SKM-1 (cell line): ENCODE measurements around the gene SNAPC4.

Experiments
- DNase-seq: peaks from one replicate; lab custom pipeline; 2025; ENCODE audit not compliant: unreplicated experiment; lab: John Stamatoyannopoulos, UW

SNAPC4 gene

DNA sequence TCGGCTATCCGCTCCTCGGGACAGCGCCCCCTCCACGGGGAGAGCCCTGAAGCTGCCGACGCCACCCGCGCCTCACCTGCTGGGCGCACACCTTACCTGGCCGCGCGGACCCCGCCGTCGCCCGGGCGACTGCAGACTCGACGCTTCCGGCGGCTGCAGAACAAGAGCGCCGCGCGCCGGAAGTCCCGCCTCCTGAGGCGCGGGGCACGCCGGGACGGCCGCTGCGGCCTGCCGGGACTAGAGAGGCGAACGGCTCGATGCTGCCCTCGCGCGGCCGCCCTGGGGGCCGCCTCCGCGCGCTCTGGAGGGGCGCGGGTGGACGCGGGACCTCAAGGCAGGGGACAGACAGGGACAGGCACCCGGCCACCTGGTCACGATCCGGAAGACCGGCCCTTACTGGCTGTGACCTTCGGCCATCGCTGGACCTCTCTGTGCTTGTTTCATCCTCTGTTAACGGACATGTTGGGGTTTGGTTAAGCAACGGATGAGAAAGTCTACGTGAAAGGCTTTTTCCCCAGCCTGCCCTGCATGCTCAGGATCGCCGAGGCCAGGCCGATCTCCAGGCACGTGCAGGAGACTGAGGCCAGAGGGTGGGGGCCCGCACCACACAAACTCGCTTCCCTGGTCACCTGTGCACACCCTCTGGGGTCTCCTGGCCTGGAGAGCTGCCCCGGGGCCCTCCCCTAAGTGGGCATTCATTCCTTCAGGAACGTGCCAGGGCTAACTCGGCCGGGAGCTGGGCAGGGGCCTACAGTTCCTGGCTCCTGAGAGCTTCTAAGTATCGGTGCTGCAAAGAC, at the start of gene SNAPC4:
Gene SNAPC4, minus strand, starts transcription at position 133 of the 797 bp plus-strand sequence. CDS start 1,742 bp downstream, outside the sequence.
- peak; percentile 83 for DNase-seq

GRCh38 chr9:136448655-136449054, 48.7 kb upstream of the SNAPC4 start:
- no peak for DNase-seq

DNA sequence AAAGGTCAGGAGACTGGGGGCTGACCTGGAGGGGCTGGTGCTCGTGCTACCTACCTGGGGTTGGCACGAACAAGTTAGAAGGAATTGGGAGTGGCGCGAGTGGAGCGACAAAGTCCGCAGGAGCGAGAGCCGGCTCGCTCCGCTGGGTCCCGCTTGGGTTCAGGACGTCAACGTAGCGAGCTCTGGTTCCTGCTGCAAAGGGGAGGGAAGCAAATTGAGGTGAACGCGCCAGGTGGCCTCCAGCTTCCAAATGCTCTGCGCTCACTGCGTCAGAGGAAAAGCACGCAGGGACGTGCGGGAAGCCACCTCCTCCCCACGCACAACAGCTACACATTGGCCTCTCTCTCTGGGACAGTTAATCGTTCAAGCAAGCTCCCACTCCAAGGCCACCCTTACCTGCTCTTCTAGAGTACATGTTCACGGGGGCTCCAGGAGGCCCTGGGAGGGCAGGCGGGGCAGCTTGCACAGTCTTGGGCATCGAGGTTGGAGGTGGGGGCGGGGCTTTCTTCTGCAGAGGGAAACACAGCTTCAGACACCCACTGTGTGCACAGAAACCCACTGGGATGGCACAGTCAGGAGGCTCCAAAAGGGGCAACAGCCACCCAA, 47.3 kb upstream of the SNAPC4 start:
- no peak for DNase-seq

GRCh38 chr9:136445799-136446198, 45.8 kb upstream of the SNAPC4 start:
- DNase-seq, result no peak

DNA sequence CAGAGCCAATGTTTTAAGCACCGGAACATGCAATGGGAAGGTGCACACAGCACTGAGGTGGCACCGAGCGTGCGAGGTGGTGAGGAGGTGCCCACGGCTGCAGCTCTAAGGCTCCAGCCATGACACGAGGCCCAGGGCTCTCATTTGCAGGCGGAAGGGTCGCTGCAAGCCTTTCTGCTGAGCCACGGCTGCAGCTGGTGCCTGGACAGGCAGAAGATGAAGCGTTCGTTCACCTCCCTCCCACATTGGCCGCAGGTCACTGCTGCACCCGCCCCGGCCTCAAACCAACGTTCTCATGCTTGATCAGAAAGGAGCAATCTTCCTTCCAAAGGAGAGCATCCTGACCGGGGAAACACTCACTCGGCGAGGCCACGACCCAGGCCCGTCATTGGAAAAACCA, 44.1 kb upstream of the SNAPC4 start:
- DNase-seq, result no peak

- DNase-seq, result no peak
Measured at GRCh38 chr9:136443687-136444086, 43.7 kb upstream of the SNAPC4 start.

DNA sequence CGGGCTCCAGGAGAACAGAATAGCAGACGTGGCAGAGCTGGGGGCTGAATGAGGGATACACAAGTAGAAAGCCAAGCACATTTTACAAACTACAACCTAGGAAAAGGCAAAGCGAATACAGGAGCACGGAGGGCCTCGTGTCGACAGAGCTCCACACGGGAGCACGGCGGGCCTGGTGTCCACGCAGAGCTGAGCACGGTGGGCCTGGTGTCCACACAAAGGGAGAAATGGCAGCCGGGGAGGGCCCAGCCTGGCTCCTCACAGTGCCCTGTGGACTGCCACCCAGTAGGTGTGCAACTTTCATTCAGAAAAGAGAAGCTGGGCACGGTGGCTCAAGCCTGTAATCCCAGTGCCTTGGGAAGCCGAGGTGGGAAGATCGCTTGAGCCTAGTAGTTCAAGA, 43.1 kb upstream of the SNAPC4 start:
- DNase-seq, result no peak

- no peak for DNase-seq
Measured at GRCh38 chr9:136442265-136442664, 42.3 kb upstream of the SNAPC4 start.

DNA sequence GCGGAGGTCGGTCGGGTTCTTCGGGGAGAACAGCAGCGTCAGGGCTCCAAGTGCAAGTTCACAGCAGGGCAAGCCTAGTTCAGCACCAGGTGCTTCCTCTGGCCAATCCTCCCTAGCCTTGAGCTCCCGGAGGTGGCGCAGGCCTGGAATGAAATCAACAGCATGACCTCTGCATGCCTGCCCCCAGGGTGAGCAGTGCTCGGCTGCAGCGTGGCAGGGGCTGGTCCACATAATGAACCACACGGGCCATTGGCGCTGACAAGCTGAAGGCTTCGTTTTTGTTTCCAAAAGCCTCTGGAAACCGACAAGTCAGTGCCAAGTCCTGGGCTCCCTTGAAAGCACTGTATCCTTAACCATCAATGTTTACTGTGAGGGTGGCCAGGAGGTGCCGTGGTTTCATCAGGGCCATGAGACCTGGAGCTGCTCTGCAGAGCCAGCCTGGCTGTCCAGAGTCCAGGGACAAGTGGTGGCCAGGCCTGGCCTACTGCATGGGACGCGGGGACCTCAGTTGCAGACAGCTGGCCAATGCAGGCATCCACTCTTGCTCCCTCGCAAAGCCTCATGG, 41.8 kb upstream of the SNAPC4 start:
- DNase-seq, result no peak

DNA sequence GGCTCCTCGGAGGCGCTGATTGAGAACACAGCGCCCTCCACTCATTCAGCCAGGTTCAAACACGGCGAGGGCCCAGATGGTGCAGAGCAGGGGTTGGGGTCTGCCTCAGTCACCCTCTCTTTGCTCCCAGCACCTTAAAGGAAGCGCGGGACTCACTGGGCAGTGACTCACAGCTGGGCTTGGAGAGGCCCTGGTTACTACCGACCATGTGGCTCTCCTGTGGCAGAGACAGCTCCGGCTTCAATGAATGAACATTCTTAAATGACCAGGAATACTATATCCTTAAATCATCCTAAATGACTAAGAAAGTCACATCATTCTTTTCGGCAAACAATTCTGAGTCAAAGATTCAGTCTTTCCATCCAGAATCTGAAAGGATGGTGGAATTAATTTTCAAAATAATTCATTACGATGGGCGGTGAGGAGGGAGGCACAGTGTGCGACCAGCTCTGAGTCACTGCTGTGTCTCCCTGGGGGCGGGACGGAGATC, 41.3 kb upstream of the SNAPC4 start:
- no peak for DNase-seq

- no peak for DNase-seq
Measured at GRCh38 chr9:136439481-136440408, 39.8 kb upstream of the SNAPC4 start, which contains the start of gene INPP5E. Gene INPP5E, minus strand, starts transcription at chr9:136439845. Its CDS starts 426 bp downstream, at chr9:136439419.

DNA sequence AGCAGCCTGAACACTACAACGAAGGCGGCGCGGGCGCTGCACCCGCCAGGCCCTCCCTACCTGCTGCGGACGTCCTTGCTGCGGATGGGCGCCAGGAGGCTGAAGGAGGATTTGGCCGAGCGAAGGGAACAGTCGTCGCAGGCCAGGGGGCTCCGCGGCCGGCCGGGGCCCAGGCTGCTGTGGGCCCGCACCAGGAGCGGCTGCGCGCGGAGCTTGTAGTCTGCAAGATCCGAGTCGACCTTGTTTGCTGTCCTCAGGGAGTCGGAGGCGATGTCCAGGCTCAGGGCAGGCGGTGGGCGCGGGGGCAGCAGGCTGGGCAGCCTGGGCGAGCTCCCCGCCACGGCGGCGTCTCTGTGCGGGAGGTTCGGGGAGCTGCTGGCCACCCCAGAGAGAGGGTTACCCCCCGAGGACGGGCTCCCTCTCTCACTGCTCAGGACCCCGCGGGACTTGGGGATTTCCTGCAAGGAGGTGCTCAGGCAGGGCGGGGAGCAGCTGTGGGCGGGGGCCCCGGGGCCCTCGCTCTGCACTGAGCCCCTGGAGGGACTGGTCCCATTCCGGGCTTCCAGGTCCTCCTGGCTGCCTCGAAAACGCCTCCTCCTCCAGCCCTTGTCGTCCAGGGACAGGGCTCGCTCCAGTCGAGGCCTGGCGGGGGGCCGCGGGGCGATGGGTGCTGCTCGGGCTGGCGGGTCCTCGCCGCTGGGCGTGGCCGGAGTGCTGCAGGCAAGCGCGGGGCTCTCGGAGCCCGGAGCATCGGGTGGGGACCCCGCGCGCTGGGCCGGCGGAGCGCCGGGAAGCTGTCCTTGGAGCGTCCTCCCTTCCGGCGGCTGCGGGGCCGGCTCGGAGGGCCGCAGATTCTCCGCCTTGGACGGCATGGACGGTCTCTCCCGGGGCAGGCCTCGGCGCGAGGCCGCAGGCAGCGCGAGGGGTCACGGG, 38.8 kb upstream of the SNAPC4 start:
- no peak for DNase-seq

DNA sequence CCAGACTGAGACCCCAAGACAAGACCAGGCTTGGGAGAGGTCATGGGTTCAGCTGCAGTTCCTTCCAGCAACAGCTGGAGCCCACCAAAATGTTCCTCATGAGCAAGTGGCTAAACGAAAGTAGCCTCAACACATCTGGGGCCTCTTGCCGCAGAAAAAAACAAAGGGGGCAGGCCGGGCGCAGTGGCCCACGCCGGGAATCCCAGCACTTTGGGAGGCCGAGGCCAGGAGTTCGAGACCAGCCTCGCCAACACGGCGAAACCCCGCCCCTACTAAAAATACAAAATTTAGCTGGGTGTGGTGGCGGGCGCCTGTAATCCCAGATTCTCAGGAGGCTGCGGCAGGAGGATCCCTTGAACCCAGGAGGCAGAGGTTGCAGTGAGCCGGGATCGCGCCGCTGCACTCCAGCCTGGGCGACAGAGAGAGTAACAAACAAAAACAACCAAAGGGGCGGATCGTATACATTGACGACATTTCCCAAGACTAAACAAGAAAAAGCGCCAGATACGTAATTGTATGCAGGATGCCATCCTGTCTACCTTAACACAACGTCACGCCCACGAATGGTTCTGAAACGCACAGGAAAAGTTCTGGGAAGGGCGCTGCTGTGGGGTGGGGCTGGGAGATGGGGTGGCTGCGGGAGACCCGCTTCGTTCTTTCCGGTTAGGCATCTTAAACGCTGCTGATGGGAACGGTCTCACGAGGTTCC, 38.0 kb upstream of the SNAPC4 start:
- no peak for DNase-seq

DNA sequence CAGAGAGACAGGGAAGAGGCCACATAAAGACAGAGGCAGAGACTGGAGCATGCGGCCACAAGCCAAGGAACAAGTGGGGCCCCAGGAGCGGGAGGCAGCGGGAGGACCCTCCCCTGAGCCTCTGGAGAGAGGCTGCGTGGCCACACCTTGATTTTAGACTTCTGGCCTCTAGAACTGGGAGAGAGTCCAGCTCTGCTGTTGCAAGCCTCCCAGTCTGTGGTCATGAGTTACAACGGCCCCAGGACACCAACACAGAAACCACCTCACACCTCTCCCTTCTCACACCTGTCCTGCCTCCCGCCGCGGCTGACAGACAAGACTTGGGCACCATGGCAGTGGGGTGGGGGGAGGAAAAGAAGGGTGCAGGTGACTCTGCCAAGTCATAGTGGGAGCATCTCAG, 37.5 kb upstream of the SNAPC4 start:
- no peak for DNase-seq

- no peak for DNase-seq
Measured at GRCh38 chr9:136436055-136436634, 36.2 kb upstream of the SNAPC4 start.

GRCh38 chr9:136434580-136435169, 34.7 kb upstream of the SNAPC4 start:
- no peak for DNase-seq

DNA sequence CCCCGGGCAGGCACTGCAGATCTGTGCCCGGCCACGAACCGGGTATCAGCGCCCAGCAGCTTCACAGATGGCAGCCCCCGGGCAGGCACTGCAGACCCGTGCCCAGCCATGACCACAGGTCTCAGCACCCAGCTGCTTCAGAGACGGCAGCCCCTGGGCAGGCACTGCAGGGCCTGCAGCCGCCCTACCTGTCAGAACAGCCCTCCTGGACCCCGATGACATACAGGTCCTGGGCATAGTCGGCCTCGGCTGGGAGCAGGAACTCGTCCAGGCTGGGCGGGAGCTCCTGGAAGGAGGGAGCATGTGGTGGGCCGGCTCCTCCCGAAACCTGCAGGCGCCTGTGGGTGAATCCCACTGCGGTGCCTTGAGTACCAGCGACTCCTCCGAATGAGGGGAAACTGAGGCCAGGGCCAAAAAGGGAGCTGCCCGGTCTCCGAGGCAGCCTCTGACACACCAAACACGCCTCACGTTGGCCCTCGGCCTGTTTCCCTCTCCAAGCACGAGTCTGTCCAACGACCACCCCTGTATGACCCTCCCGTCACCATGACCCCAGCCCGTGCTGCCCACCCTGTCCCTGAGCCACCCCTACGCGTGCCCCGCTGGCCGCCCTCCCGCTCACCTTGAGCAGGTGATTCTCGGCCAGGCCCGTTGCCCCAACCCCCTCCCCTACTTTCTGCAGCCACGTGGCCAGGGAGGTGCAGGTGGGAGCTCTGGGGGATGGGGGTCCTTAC, 34.0 kb upstream of the SNAPC4 start:
- DNase-seq, result no peak
